ENCODE measurements around the gene NKD1. TPM values are rescaled to one million over a fixed set of nuclear protein-coding genes. Genes with fewer than 3 reads are reported as not detected.
A peak's percentile ranks its signal among the peaks of the same experiment; 100 is the strongest.

Gene NKD1
- total RNA-seq, 1 experiment from 2014 or later, result 11.4 TPM

DNA sequence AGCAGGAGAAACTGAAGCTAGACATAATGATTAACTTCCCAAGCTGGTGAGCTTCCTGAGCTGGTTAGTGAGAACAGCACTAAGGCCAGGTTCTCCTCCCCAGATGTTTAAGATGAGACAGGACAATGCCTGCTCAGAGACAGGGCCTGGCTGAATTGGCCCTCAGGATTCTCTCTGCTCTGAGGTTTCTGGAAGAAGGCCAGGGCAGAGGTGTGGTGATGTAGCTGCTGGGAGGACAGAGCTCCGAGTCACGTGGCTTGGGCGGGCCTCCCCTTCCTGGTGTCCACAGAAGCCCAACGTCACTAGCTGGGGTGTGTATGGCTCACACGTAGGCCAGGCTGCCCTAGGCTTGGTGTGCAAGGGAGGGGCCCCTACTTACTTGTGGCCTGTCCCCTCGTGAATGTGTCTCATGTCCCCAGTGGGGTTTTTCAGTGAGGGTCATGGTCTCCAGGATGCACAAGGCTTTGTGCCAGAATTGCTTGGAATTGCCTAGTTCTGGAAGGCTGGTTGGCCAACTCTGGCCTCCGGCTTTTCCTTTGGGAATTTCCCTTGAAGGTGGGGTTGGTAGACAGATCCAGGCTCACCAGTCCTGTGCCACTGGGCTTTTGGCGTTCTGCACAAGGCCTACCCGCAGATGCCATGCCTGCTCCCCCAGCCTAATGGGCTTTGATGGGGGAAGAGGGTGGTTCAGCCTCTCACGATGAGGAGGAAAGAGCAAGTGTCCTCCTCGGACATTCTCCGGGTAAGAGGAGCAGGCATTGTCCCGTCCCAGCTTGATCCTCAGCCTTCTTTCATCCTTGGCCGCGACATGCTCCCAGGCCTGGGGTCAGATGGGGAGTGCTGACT, 148.6 kb downstream of the NKD1 start:
- no TSS peak for BruUV-seq (replicated peaks)
- peak; percentile 86 for ATAC-seq
- TF ChIP-seq, protein P1, sequence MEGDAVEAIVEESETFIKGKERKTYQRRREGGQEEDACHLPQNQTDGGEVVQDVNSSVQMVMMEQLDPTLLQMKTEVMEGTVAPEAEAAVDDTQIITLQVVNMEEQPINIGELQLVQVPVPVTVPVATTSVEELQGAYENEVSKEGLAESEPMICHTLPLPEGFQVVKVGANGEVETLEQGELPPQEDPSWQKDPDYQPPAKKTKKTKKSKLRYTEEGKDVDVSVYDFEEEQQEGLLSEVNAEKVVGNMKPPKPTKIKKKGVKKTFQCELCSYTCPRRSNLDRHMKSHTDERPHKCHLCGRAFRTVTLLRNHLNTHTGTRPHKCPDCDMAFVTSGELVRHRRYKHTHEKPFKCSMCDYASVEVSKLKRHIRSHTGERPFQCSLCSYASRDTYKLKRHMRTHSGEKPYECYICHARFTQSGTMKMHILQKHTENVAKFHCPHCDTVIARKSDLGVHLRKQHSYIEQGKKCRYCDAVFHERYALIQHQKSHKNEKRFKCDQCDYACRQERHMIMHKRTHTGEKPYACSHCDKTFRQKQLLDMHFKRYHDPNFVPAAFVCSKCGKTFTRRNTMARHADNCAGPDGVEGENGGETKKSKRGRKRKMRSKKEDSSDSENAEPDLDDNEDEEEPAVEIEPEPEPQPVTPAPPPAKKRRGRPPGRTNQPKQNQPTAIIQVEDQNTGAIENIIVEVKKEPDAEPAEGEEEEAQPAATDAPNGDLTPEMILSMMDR (IDR thresholded peaks at IDR 0.05 in 2 of 3, conservative IDR thresholded peaks at IDR 0.05 in 1 of 3; ENCODE audit: borderline replicate concordance in 1 of 3, insufficient read depth in 1 of 3, low read depth in 2 of 3, low read length in 2 of 3), result no peak
- TF ChIP-seq POLR2AphosphoS5 (IDR thresholded peaks at IDR 0.05; ENCODE audit: low read depth, low read length), result peak; percentile 65
- TF ChIP-seq, protein P2, sequence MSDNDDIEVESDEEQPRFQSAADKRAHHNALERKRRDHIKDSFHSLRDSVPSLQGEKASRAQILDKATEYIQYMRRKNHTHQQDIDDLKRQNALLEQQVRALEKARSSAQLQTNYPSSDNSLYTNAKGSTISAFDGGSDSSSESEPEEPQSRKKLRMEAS (IDR thresholded peaks at IDR 0.05), result peak; percentile 73
- no peaks in the 10 kb centered on the region for H3K36me3 ChIP-seq (ENCODE audit: control insufficient read depth in 1 of 2, insufficient read depth in 2 of 2, low read length in 2 of 2)
- H3K27me3 ChIP-seq (ENCODE audit: insufficient read depth, low read length), result no peaks in the 10 kb centered on the region
- POLR2A ChIA-PET, result no interaction called here
- H3K79me2 ChIP-seq (ENCODE audit: insufficient read depth, low read length), result no peaks in the 10 kb centered on the region
- H3K4me2 ChIP-seq (ENCODE audit: low read length), result peak overlapping the region; percentile 70
- peak; percentile 81 for DNase-seq (ENCODE audit: low read depth, low spot score)
- no peaks in the 10 kb centered on the region for H4K20me1 ChIP-seq (ENCODE audit: insufficient read depth)
- no peaks in the 10 kb centered on the region for H3K9me3 ChIP-seq (ENCODE audit: control insufficient read depth in 1 of 2, insufficient read depth in 1 of 2, low read depth in 1 of 2, low read length in 2 of 2)
- CTCF ChIA-PET, result interaction anchor here (0.6 to 1.0 kb wide), 4 partner anchors 31 to 110 kb away, joined by 3 to 7 read pairs (median 4); no protein-coding TSS in a partner anchor
- peak overlapping the region in 1 of 2 experiments; percentile 12; a peak in 1 of 4 replicates for H3K4me3 ChIP-seq (replicated peaks in 1 of 2; ENCODE audit: low read depth in 1 of 2, low read length in 2 of 2)
- peak overlapping the region; percentile 31 for H3K9ac ChIP-seq (ENCODE audit: low read length)
- no peak overlapping the region for H2AFZ ChIP-seq (ENCODE audit: low read depth, low read length, poor library complexity, severe bottlenecking)
- RAD21 ChIA-PET (ENCODE audit: low non-redundant PET in 1 of 2, low total read pairs in 2 of 2, uncharacterized antibody in 2 of 2, unreplicated experiment in 2 of 2), result interaction anchor here in 1 of 2 experiments (0.8 kb wide), 1 partner anchor 110 kb away, joined by 3 read pairs; no protein-coding TSS in a partner anchor
- H3K9me2 ChIP-seq (ENCODE audit: insufficient read depth), result no peaks in the 10 kb centered on the region
- H3K4me1 ChIP-seq (ENCODE audit: control insufficient read depth in 1 of 2, insufficient read depth in 2 of 2, low read length in 2 of 2), result peaks cover 18 to 34% of the 10 kb centered on the region in 2 experiments
- H3K27ac ChIP-seq (ENCODE audit: low read depth, low read length), result peak overlapping the region; percentile 41; the same call in 1 of the 2 replicates
- intact Hi-C loops (cut with micrococcal nuclease), result no loop called here

DNA sequence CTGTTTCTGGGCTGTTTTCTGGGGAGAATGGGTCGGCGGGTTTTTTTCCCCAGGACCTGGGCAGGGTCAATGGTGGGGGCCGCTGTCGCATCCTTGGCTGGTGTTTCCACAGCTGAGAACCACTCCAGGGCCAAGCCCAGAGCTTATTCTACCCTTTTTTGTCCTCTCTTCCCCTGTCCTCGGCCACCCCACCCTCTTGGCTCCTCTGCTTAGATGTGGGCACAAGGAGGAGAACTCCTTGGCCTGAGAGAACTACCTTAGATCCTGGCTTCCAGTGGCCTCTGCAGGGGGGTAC, 149.2 kb downstream of the NKD1 start:
- Histone ChIP-seq H2AFZ (ENCODE audit: low read depth, low read length, poor library complexity, severe bottlenecking) (no peak overlapping the region), H3K9me2 (ENCODE audit: insufficient read depth) (no peaks in the 10 kb centered on the region), H3K27ac (ENCODE audit: low read depth, low read length) (peak overlapping the region; percentile 41; the same call in 1 of the 2 replicates), H3K9ac (ENCODE audit: low read length) (no peak overlapping the region), H3K9me3 (ENCODE audit: control insufficient read depth in 1 of 2, insufficient read depth in 1 of 2, low read depth in 1 of 2, low read length in 2 of 2) (no peaks in the 10 kb centered on the region), H3K4me2 (ENCODE audit: low read length) (peak overlapping the region; percentile 70; the same call in 1 of the 2 replicates), H3K27me3 (ENCODE audit: insufficient read depth, low read length) (no peaks in the 10 kb centered on the region), H3K4me3 (replicated peaks in 1 of 2; ENCODE audit: low read depth in 1 of 2, low read length in 2 of 2) (no peak overlapping the region), H3K79me2 (ENCODE audit: insufficient read depth, low read length) (no peaks in the 10 kb centered on the region), H4K20me1 (ENCODE audit: insufficient read depth) (no peaks in the 10 kb centered on the region), H3K4me1 (ENCODE audit: control insufficient read depth in 1 of 2, insufficient read depth in 2 of 2, low read length in 2 of 2) (peaks cover 18 to 34% of the 10 kb centered on the region in 2 experiments), H3K36me3 (ENCODE audit: control insufficient read depth in 1 of 2, insufficient read depth in 2 of 2, low read length in 2 of 2) (no peaks in the 10 kb centered on the region)
- ChIA-PET POLR2A (no interaction called here), RAD21 (ENCODE audit: low non-redundant PET in 1 of 2, low total read pairs in 2 of 2, uncharacterized antibody in 2 of 2, unreplicated experiment in 2 of 2) (no interaction called here), CTCF (interaction anchor here (0.7 kb wide), 1 partner anchor 109 kb away, joined by 6 read pairs; no protein-coding TSS in a partner anchor)
- intact Hi-C loops (cut with micrococcal nuclease), result no loop called here
- TF ChIP-seq ZNF274 (IDR thresholded peaks at IDR 0.05; ENCODE audit: low read depth, low read length) (no peak), SRF (IDR thresholded peaks at IDR 0.05; ENCODE audit: low read depth) (no peak), SIN3A (IDR thresholded peaks at IDR 0.05; ENCODE audit: low read depth) (no peak), CBX3 (IDR thresholded peaks at IDR 0.05; ENCODE audit: low read depth) (no peak)
- TF ChIP-seq, protein P3, sequence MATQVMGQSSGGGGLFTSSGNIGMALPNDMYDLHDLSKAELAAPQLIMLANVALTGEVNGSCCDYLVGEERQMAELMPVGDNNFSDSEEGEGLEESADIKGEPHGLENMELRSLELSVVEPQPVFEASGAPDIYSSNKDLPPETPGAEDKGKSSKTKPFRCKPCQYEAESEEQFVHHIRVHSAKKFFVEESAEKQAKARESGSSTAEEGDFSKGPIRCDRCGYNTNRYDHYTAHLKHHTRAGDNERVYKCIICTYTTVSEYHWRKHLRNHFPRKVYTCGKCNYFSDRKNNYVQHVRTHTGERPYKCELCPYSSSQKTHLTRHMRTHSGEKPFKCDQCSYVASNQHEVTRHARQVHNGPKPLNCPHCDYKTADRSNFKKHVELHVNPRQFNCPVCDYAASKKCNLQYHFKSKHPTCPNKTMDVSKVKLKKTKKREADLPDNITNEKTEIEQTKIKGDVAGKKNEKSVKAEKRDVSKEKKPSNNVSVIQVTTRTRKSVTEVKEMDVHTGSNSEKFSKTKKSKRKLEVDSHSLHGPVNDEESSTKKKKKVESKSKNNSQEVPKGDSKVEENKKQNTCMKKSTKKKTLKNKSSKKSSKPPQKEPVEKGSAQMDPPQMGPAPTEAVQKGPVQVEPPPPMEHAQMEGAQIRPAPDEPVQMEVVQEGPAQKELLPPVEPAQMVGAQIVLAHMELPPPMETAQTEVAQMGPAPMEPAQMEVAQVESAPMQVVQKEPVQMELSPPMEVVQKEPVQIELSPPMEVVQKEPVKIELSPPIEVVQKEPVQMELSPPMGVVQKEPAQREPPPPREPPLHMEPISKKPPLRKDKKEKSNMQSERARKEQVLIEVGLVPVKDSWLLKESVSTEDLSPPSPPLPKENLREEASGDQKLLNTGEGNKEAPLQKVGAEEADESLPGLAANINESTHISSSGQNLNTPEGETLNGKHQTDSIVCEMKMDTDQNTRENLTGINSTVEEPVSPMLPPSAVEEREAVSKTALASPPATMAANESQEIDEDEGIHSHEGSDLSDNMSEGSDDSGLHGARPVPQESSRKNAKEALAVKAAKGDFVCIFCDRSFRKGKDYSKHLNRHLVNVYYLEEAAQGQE (IDR thresholded peaks at IDR 0.05; ENCODE audit: low read depth), result no peak
- TF ChIP-seq, protein P4, sequence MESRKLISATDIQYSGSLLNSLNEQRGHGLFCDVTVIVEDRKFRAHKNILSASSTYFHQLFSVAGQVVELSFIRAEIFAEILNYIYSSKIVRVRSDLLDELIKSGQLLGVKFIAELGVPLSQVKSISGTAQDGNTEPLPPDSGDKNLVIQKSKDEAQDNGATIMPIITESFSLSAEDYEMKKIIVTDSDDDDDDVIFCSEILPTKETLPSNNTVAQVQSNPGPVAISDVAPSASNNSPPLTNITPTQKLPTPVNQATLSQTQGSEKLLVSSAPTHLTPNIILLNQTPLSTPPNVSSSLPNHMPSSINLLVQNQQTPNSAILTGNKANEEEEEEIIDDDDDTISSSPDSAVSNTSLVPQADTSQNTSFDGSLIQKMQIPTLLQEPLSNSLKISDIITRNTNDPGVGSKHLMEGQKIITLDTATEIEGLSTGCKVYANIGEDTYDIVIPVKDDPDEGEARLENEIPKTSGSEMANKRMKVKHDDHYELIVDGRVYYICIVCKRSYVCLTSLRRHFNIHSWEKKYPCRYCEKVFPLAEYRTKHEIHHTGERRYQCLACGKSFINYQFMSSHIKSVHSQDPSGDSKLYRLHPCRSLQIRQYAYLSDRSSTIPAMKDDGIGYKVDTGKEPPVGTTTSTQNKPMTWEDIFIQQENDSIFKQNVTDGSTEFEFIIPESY (IDR thresholded peaks at IDR 0.05; ENCODE audit: extremely low read depth, insufficient replicate concordance, low read length), result no peak
- no peak for DNase-seq (ENCODE audit: low read depth, low spot score)
- no TSS peak for BruUV-seq (replicated peaks)
- ATAC-seq, result no peak
